ENCODE measurements around the gene ADCK1.
A peak's percentile ranks its signal among the peaks of the same experiment; 100 is the strongest.
"Not testable (repeated sequence)": the region's sequence is repeated elsewhere in the genome, so short reads cannot be mapped to it uniquely, and the experiment has no call there.

The ADCK1 gene

GRCh38 chr14:77867476-77867875 lies 67.6 kb downstream of the ADCK1 start:
- DNase-seq = no peak

DNA sequence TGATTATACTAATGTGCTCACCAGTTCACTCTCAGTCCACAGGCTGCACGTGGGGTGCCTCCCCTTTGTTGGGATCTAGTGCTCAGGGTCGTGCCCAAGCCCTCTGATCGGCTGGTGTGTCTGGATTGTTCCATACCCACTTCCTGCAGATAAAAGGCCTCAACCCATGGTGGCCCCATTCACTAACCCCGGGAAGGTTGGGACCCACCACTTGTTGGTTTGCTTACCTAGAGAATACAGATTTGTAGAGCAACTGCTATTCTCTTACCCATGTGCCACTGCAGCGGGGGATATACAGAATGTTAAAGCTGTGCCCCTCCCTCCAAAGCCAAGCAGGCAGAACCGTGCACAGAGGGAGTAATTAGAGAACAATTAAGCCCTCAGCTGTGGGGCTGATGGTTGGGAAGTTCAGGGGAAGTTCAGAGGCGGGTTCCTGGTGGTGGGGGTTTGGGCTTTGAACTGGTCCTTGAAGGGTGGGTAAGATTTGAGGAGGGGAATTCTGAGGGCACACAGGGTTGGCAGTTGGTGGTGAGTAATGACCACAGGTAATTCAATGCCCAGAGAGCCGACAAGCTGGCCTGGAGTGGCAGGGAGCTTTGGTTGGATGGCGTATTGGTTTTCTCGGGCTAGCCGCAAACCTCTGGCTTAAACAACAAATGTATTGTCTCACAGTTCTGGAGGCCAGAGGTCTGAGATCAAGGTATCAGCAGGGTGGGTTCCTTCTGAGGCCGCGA lies 68.8 kb downstream of the ADCK1 start:
- DNase-seq = no peak

- DNase-seq = no peak
Observed at GRCh38 chr14:77869340-77869739, 69.4 kb downstream of the ADCK1 start.

DNA sequence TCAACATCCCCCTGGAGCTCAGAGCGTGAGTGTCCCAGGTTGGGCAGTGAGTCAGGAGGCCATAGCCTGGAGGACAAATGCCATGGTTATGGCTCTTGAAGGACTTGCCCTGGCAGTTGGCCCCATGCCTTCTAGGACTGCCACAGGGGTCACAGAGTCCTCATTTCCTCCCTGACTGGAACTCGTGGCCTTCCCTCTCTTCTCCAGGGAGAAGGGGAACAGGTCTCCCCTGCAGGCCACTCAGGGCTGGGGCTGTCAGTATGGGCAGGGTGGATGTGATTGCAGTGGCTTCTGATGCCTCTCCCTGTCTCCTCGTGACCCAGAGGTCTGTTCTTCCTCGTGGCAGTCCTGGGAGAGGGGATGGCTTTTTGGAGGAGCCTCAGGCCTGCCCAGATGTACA lies 70.7 kb downstream of the ADCK1 start:
- DNase-seq = no peak

DNA sequence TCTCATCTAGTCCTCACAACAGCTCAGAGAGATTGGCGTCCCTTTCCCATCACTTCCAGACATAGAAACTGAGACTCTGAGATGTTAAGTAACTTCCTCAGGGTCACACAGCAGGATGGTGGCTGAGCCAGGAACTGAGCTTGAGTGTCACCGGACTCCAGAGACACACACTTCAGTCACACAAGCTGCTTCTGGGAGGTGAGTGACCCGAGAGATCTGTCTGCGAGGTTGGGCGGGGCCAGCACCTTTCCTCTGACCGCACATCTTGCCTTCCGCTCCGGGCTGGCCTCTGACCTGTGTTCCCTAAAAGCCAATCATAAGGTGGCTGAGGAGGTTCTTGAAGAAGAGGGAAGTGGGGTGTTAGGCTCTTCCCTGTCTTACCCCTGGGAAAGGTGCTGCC lies 72.2 kb downstream of the ADCK1 start:
- DNase-seq = no peak

GRCh38 chr14:77872983-77873382 lies 73.1 kb downstream of the ADCK1 start:
- DNase-seq = no peak

DNA sequence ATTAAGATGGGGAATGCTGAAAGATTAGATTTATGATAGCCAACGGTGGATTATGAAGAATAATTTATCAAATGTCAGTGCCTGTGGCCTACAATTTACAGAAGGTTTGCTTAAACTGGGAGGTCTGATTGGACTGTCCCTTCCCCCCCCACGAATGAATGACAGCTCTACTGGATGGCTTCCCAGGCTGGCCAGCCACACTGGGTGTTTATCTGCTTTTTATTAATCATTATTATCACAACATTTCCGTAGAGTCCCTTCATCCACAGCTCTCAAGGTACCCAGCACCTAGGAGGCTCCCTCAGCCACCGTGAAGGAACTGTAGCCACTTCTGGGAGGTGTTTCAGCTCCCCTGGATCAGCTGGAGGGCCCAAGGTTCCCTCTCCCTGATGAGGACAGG lies 78.9 kb downstream of the ADCK1 start:
- DNase-seq = no peak

GRCh38 chr14:77880056-77880455 lies 80.1 kb downstream of the ADCK1 start:
- DNase-seq = no peak

- DNase-seq = peak; percentile 37 to 74
Observed at GRCh38 chr14:77882098-77882497, 82.2 kb downstream of the ADCK1 start.

GRCh38 chr14:77882636-77883035 lies 82.7 kb downstream of the ADCK1 start:
- no peak for DNase-seq

GRCh38 chr14:77883131-77883846 lies 83.4 kb downstream of the ADCK1 start:
- no peak for DNase-seq

DNA sequence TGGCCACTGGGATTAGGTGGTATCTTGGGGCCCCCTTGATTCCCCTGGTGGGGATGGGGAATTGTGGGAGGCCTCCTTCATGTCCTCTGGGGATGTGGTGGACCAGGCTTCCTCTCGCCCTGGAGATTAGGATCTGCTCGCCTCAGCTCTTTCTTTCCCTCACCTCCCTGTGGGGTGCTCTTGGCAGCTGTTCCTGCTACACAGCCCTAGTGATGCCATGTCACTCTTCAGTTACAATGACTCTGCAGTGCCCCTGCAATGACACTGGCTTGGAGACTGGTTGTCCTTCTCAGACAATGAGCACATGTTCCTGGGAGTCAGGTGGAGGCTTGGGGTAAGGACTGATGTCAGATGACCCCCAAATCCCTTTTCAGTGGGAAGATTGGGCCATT lies 83.9 kb downstream of the ADCK1 start:
- no peak for DNase-seq

DNA sequence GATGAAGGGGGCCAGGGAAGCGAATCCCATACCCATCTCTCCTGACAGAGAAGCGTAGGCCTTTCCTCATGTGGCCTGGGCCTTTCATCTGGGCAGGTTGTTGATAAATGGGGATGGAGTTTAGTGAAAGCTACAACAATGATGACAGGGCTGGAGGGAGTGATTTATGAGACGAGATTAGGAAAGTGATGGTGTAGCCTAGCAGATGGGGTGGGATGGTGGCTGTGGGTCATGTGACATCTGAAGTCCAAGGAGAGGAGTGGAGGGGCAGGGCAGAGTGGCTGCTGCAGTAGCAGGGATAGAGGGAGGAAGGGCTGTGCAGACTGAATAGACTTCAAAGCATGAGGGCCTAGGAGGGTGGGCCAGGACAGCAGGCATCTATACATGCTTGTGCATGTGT lies 85.5 kb downstream of the ADCK1 start:
- no peak for DNase-seq

GRCh38 chr14:77886010-77886409 lies 86.1 kb downstream of the ADCK1 start:
- DNase-seq = no peak

DNA sequence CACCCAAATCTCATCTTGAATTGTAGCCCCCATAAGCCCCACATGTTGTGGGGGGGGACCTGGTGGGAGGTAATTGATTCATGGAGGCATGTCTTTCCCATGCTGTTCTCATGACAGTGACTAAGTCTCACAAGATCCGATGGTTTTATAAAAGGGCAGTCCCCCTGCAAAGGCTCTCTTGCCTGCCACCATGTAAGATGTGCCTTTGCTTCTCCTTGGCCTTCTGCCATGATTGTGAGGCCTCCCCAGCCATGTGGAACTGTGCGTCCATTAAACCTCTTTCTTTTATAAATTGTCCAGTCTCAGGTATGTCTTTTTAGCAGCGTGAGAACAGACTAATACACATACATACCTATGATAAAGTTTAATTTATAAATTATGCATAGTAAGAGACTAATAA lies 89.0 kb downstream of the ADCK1 start:
- DNase-seq = not testable (repeated sequence)

DNA sequence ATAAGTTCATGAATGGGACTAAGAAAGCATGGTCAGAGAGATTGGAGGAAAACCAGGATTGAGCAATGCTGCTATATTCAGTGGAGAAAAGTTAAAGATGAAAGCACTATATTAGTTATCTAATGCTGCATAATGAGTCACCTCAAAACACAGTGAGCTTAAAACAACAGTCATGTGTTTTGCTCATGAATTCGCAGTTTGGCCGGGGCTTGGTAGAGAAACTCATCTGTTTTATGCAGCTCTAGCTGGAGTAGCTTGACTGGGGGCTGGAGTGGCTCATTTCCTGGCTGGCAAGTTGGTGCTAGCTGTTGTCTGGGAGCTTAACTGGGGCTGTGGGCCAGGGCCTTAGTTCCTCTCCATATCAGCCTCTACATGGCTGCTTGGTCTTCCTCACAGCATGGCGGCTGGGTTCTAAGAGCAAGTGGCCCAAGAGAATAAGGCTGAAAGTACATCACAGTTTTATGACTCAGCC lies 90.1 kb downstream of the ADCK1 start:
- DNase-seq = no peak

- no peak for DNase-seq
Observed at GRCh38 chr14:77890873-77891272, 91.0 kb downstream of the ADCK1 start.

DNA sequence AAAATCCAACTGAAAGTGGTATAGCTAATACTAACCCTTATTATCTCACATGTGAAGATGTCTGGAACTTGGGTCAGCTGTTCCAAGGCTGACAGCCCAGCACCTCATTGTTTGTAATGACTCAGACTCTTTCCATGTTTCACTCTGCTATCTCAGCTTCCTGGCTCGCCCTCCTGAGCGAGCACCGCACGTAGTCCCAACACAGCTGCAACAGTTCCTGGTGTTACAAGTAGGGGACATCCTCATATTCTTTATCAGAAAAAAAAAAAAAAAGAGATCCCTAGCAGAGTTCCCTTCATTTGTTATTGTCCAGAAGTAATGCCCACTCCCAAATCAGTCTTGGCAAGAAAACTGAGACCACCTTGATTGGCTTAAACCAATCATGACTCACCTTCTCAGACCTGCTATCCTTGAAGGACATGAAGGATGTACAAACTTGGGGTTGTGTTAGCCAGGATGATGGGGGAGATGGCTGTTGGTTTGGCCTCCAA lies 92.5 kb downstream of the ADCK1 start:
- no peak for DNase-seq

GRCh38 chr14:77892890-77893484 lies 93.1 kb downstream of the ADCK1 start:
- no peak for DNase-seq

DNA sequence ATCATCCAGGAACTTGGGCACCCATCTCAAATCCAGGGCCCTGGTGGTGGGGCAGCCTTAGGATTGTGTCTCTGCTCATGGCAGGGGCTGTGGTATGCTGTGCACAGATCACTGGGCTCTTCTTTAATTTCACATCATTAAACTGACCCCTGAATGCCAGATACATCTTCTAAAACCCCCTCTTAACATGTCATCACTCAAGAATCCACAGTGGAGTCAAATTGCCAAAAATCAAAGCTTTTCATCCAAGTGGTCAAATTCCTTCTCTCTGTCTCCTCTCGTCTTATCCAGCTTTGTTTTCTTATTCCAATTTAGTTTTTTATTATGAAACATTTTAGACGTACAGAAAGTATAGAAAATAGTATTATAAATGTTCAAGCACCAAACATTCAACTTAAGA lies 97.5 kb downstream of the ADCK1 start:
- no peak for DNase-seq

GRCh38 chr14:77902811-77903210 lies 102.9 kb downstream of the ADCK1 start:
- DNase-seq = no peak

DNA sequence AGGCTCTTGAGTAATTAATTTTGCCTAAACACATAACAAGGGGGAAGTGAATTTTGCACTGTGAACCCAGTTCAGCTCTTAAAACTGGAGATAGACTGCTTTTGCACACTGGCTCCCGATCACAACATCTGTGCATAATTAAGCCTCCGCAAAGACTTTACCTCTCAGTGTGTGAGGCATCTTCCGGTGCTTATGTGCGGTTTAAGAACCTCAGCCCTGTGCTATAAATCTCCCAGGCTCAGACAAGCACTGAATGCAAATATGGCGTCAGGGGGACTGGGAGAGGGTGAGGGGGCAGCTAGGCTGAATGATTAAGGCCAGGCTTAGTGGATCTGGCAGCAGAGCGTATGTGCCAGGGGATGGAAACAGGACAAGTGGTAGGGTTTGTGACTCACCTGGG lies 103.3 kb downstream of the ADCK1 start:
- no peak for DNase-seq

GRCh38 chr14:77903937-77904617 lies 104.2 kb downstream of the ADCK1 start:
- DNase-seq = no peak
